Measurements from ENCODE around the gene PARP9. TPM values are rescaled to one million over a fixed set of nuclear protein-coding genes. Genes with fewer than 3 reads are reported as not detected.

Gene PARP9
- total RNA-seq, 1 donor: 33.3 TPM

DNA sequence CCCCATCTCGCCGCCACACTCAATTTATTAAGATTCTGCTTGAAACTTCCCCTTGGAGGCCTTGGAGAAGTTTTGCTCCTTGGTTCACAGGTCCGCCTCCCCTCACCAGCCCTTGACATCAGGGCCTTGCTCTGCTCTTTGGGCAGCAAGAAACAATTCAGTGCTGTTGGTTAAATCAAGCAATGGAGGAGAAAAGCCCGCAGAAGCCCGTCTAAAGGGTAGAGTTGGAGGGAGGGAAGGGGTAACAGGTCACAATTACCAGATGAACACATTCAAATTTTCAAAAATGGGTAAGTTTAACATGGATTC is 429 bp downstream of the PARP9 start:
- DNase-seq (ENCODE audit: insufficient read length, low spot score, missing footprints): no peak
- no peaks in the 10 kb centered on the region for H4K20me1 ChIP-seq (ENCODE audit: insufficient read depth, low read length)

DNA sequence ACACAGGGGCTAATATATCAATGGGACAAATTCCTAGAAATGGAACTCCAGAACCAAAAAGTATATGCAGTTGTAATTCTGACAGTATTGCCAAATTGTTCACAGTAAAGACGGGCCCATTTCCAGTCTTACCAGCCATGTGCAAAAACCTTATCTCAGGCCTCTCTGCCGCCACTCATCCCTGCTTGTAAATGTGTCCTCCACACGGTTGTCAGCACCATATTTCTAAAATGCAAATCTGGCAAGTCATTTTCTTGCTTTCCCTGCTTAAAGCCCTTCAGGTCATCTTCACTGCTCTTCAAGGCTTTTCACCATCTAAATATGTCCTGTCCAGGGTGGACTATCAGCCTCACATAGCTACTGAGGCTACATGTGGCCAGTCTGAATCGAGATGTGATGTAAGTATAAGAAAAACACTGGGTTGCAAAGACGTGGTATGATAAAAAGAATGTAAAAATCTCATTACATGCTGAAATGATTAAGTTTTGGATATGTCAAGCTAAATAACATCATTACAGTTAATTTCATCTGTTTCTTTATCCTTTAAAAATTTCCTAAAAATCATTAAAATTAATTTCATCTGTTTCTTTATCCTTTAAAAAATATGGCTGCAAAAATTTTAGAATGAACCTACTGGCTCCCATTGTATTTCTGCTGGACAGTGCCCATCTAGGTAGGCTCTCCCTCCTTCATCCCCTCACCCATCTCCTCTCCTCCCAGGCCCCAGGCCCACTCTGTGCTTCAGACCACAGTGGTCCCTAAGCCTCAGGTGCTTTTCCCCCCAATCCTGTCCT is 980 bp downstream of the PARP9 start:
- peak overlapping the region; percentile 93 for H2AFZ ChIP-seq (ENCODE audit: low read length)
- peaks cover 15% of the 10 kb centered on the region for H3K4me1 ChIP-seq (ENCODE audit: insufficient read depth, low read length)
- peak overlapping the region; percentile 77 for H3K27ac ChIP-seq (ENCODE audit: low read depth, low read length)
- H3K9me3 ChIP-seq (ENCODE audit: low read depth, low read length): no peaks in the 10 kb centered on the region
- no peaks in the 10 kb centered on the region for H4K20me1 ChIP-seq (ENCODE audit: insufficient read depth, low read length)
- peak overlapping the region; percentile 82 for H3K4me2 ChIP-seq (ENCODE audit: insufficient read depth, low read length)
- H3K36me3 ChIP-seq (ENCODE audit: insufficient read depth, low read length): peaks cover 21% of the 10 kb centered on the region
- no peaks in the 10 kb centered on the region for H3K27me3 ChIP-seq (ENCODE audit: insufficient read depth, low read length)
- peaks cover 21% of the 10 kb centered on the region for H3K79me2 ChIP-seq (ENCODE audit: insufficient read depth, low read length)
- TF ChIP-seq, protein P1, sequence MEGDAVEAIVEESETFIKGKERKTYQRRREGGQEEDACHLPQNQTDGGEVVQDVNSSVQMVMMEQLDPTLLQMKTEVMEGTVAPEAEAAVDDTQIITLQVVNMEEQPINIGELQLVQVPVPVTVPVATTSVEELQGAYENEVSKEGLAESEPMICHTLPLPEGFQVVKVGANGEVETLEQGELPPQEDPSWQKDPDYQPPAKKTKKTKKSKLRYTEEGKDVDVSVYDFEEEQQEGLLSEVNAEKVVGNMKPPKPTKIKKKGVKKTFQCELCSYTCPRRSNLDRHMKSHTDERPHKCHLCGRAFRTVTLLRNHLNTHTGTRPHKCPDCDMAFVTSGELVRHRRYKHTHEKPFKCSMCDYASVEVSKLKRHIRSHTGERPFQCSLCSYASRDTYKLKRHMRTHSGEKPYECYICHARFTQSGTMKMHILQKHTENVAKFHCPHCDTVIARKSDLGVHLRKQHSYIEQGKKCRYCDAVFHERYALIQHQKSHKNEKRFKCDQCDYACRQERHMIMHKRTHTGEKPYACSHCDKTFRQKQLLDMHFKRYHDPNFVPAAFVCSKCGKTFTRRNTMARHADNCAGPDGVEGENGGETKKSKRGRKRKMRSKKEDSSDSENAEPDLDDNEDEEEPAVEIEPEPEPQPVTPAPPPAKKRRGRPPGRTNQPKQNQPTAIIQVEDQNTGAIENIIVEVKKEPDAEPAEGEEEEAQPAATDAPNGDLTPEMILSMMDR (IDR thresholded peaks at IDR 0.05; ENCODE audit: extremely low read depth, low read depth, low read length): no peak
- DNase-seq (ENCODE audit: insufficient read length, low spot score, missing footprints): peak; percentile 73
- H3K4me3 ChIP-seq (ENCODE audit: insufficient read depth, low read length): peak overlapping the region; percentile 94

More for the DNA sequence above, 429 bp downstream of the PARP9 start:
- peak overlapping the region; percentile 94 for H3K4me3 ChIP-seq (ENCODE audit: insufficient read depth, low read length)
- peaks cover 22% of the 10 kb centered on the region for H3K36me3 ChIP-seq (ENCODE audit: insufficient read depth, low read length)
- peaks cover 21% of the 10 kb centered on the region for H3K79me2 ChIP-seq (ENCODE audit: insufficient read depth, low read length)
- H3K4me1 ChIP-seq (ENCODE audit: insufficient read depth, low read length): peaks cover 15% of the 10 kb centered on the region
- H3K27me3 ChIP-seq (ENCODE audit: insufficient read depth, low read length): no peaks in the 10 kb centered on the region
- TF ChIP-seq, protein P1 (IDR thresholded peaks at IDR 0.05; ENCODE audit: extremely low read depth, low read depth, low read length): no peak
- peak overlapping the region; percentile 82 for H3K4me2 ChIP-seq (ENCODE audit: insufficient read depth, low read length)
- H3K27ac ChIP-seq (ENCODE audit: low read depth, low read length): peak overlapping the region; percentile 77
- H2AFZ ChIP-seq (ENCODE audit: low read length): peak overlapping the region; percentile 93
- H3K9me3 ChIP-seq (ENCODE audit: low read depth, low read length): no peaks in the 10 kb centered on the region

DNA sequence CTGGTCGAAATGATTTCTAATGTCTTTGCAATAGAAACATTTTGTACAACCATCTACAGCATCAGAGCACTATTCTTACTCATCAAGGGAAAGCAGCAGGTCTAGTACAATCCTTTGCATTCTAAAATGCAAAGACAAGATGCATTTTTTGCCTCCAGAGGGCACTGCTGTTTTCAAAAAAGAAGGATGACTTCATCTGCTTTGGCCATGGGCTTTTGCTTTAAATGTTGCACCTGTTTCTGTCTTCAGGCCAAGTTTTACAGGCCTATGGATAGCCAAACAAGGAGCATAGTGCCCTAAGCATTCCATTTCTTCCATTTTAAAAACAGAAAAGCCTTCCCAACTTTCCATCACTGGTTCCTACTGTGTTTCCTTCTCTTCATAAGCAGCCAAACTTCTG is 3.4 kb downstream of the PARP9 start:
- H3K79me2 ChIP-seq (ENCODE audit: insufficient read depth, low read length): peaks cover 21% of the 10 kb centered on the region
- peaks cover 13% of the 10 kb centered on the region for H3K36me3 ChIP-seq (ENCODE audit: insufficient read depth, low read length)
- H3K9me3 ChIP-seq (ENCODE audit: low read depth, low read length): no peaks in the 10 kb centered on the region
- H2AFZ ChIP-seq (ENCODE audit: low read length): no peak overlapping the region
- no peak overlapping the region for H3K27ac ChIP-seq (ENCODE audit: low read depth, low read length)
- DNase-seq (ENCODE audit: insufficient read length, low spot score, missing footprints): peak; percentile 68
- no peak overlapping the region for H3K4me3 ChIP-seq (ENCODE audit: insufficient read depth, low read length)
- TF ChIP-seq, protein P1 (IDR thresholded peaks at IDR 0.05; ENCODE audit: extremely low read depth, low read depth, low read length): peak; percentile 66
- no peaks in the 10 kb centered on the region for H3K27me3 ChIP-seq (ENCODE audit: insufficient read depth, low read length)
- H4K20me1 ChIP-seq (ENCODE audit: insufficient read depth, low read length): no peaks in the 10 kb centered on the region
- peaks cover 15% of the 10 kb centered on the region for H3K4me1 ChIP-seq (ENCODE audit: insufficient read depth, low read length)
- no peak overlapping the region for H3K4me2 ChIP-seq (ENCODE audit: insufficient read depth, low read length)

DNA sequence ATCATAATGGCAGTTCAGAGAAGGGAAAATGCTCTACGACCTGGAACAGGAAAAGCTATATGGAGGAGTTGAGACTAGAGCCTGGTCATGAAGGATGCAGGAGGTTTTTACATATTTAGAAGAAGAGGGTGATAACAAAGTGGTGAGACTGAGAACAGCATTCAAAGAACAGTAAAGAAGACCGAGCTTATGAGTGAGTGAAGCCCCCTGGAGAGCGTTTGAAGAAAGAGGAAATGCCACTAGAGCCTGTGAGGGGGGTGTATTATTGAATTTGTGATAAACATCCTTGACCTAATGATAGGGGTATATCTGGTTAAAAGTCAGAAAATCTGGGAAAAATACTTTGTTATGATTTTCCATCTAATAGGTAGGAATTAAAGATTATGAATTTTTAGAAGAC is 4.2 kb downstream of the PARP9 start:
- H2AFZ ChIP-seq (ENCODE audit: low read length): no peak overlapping the region
- DNase-seq (ENCODE audit: insufficient read length, low spot score, missing footprints): no peak
- no peaks in the 10 kb centered on the region for H3K27me3 ChIP-seq (ENCODE audit: insufficient read depth, low read length)
- peaks cover 17% of the 10 kb centered on the region for H3K79me2 ChIP-seq (ENCODE audit: insufficient read depth, low read length)
- no peak overlapping the region for H3K27ac ChIP-seq (ENCODE audit: low read depth, low read length)
- peaks cover 12% of the 10 kb centered on the region for H3K4me1 ChIP-seq (ENCODE audit: insufficient read depth, low read length)
- peaks cover 12% of the 10 kb centered on the region for H3K36me3 ChIP-seq (ENCODE audit: insufficient read depth, low read length)
- H4K20me1 ChIP-seq (ENCODE audit: insufficient read depth, low read length): no peaks in the 10 kb centered on the region
- no peak overlapping the region for H3K4me2 ChIP-seq (ENCODE audit: insufficient read depth, low read length)
- no peaks in the 10 kb centered on the region for H3K9me3 ChIP-seq (ENCODE audit: low read depth, low read length)
- TF ChIP-seq, protein P1 (IDR thresholded peaks at IDR 0.05; ENCODE audit: extremely low read depth, low read depth, low read length): no peak
- no peak overlapping the region for H3K4me3 ChIP-seq (ENCODE audit: insufficient read depth, low read length)
